HG02642 (cell line): Measurements from ENCODE around the gene RAB3GAP2.
"Not testable (repeated sequence)": the region's sequence is repeated elsewhere in the genome, so short reads cannot be mapped to it uniquely, and the experiment has no call there.

Experiments
- ATAC-seq: cut with Tn5 transposase; IDR thresholded peaks from one replicate; pipeline ENCODE4 v1.9.1; 2021; ENCODE audit warnings: mild to moderate bottlenecking; ENCODE audit not compliant: unreplicated experiment, poor library complexity

The RAB3GAP2 gene

DNA sequence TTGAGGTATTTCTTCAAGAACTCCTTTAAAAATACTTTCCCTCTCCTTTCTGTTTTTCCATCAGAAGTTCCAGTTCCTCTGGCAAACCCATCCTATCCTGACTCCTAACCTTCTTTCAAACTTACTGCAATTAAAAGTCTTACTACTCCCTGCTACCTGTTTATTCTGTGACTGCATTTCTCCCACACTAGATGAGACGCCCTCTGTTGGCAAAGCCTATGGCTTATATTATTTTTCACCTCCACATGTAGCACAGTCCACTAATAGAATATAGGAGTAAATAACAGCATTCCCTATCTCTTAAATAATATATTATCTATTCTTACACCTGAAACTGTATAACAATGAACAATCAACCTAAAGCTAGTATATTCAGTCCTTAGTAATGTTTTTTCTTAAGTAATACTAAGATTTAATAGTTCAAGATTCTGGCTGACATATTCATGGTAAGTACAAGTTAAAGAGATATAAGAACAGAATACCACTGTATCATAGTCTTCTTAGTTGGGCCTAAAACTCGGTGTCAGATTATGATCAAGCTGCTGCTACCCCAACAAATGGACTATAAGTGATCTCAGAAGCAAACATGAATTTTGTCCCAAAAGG is 54.8 kb downstream of the RAB3GAP2 start:
- ATAC-seq = no peak

DNA sequence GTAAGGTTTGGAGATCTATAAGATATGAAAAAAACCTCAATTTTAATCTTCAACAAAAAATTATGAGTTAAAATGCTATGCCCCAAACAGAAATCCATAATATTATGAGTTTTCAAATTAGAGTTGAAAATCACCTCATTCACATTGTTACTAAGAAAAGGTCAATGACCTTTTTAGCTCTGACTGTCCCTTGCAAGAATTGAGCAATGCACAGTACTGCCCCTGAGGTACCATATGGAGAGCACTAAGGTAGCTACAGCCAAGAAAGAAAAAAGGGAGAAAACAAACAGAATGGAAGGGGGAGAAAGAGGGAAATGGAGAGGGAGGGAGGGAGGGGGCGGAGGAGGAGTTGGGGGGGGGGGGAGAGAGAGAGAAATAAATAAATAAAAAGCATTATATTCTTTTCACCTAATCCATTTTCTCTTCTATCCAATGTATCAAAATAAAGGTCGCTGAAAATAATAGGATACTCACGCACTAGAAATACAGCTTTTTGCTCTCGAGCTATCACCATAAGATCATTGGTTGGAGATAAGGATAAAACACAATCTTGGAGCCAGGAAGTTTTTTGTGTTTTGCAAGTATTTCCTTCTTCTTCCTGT is 58.8 kb downstream of the RAB3GAP2 start:
- ATAC-seq = no peak

DNA sequence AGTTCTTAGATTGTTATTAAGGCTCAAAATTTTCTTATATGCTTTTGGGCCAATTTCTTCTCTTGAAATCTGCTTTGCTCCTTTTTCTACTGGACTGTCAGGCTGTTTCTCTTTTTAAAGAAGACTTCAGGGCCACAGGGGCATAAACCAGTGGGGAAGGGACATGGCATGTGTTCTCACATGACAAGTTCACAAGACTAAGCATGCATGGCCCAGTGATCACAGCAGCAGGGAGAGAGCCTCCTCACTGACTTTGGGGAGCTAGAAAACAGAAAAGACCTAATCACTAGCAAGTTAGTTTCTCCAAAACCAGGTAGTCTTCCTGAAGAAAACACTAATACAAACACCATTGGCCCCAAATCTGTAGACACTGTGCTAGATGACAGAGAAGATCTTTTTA is 64.8 kb downstream of the RAB3GAP2 start:
- no peak for ATAC-seq

DNA sequence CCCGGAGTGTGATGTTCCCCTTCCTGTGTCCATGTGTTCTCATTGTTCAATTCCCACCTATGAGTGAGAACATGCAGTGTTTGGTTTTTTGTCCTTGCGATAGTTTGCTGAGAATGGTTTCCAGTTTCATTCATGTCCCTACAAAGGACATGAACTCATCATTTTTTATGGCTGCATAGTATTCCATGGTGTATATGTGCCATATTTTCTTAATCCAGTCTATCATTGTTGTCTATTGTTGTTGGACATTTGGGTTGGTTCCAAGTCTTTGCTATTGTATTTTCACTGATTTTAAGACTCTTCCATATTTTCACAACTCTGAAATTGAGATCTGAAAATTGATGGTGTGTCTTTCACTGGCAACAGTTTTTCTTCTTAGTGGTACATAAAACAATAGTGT is 67.5 kb downstream of the RAB3GAP2 start:
- not testable (repeated sequence) for ATAC-seq

DNA sequence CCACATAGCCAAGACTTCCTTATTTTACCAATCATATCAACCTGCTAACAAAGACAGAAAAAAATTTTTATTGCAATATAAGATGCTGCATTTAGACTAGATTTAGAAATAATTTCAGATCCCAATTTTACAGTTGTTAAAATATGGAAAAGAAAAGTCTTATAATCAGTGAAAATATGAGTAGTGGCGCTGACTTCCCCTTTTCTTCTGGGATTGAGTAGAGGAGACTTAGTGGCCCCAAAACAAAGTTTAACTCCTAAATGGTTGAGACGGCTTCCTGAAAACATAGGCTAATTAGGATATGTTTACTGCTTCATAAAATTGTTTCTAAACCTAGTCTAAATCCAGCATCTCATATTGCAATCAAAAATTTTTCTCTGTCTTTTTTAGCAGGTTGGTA is 68.4 kb downstream of the RAB3GAP2 start:
- no peak for ATAC-seq

DNA sequence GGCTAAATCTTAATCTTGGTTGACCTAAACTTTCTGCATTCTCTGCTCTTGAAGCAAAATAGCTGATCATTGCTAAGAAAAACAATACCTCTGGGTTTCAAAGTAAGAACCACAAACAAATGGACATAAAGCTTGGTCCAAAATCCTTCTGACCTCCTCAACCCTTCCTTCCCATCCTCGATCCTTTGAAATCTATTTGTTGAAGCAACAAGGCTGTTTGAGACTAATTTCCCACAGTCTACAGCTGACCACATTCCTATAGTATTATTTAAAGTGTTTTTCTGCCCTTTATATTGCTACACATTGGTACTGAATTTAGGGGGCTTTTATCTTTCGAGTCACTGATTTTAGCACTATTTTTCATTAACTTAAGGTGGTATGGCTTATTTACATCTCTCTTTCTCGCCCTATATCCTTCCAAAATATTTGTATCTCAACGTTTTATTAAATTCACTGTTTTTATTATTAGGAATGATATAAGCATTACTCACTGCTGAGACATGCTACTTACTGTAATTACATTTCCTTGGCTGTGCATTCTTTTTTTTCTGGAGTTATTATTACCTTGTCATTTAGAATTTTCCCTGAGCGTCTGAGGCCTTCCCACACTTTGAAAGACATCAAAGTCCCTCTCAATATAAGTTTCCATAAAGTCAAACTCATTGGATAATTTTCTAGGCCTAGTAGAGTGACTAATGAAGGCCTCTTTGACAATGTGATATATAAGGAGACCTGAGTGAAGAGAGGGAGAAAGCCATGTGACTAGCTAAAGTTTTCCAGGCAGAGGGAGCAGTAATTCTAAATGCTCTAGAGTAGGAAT is 73.9 kb downstream of the RAB3GAP2 start:
- no peak for ATAC-seq

DNA sequence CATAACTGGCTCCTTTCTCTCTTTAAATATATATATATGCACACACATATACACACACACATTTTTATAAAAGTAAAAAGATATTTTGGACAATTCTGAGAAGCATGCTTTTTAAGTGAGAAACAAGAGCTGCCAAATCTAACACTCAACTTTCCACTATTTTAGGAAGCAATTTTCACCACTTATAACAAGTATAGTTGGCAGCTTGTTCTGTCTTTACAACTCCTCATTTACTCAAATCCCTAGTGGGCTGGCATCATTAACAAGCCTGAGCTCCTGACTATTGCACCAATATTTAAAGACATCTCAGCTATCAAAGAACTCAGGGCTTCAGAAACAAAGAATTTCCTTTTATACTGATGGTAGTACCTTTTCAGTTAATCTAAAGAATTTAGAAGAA is 76.6 kb downstream of the RAB3GAP2 start:
- no peak for ATAC-seq

DNA sequence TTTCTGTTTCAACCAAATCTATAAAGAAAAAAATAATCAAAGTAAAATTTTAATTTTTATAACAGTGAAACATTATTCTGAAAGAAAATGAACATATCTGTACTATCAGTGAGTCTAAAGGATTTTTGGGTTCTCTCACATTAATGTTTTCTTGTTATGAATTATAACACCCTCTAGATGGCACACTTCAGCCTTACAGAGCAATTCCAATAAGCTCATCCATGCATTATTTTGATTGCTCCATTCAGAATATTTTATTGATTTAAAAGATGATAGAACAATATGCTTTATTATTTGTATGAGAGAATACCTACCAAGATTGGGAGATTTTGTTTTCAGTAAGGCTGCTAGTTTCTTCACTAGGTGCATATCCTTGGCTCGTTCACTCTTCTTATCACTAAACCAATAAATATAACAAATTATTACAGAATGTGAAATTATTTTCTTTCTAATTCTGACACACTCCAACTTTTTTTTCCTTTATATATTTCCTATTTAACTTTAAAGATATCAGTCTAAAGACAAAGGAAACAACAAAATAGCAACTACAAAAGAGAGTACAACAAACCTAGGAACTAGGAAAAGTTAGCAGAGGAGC is 82.4 kb downstream of the RAB3GAP2 start:
- ATAC-seq = no peak

DNA sequence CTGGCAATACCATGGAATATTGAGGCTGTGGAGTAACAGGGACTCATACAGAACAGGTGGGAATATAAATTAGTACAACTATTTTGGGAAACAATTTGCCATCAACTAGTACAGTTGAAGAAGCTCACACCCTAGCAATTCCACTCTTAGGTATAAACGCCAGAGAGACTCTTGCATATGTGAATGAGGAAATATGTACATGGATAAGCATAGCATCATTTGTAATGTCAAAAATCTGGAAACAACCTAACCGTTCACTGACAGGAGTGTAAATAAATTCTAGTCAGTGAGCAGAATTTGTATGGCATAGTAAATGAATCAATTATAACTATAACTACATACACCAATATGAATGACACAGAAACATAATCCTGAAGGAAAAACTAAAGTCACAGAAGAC is 83.7 kb downstream of the RAB3GAP2 start:
- no peak for ATAC-seq

DNA sequence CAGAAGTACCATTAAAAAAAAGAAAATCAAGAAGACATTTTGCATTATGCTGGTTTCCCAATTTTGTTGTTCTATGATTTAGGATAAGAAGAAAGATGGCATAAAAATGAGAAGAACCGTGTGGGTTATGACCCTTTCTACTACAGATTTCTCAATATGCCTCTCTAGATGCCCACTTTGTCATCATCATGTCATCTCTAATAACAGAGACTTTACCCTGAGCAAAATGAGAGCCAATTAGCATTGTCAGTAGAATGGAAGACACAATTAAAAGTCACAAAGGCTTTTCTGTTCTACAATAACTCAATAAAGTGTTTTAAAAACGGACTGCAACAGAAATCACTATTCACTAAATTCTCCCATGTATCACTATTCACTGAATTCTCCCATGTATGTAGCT is 85.5 kb downstream of the RAB3GAP2 start:
- ATAC-seq = no peak

DNA sequence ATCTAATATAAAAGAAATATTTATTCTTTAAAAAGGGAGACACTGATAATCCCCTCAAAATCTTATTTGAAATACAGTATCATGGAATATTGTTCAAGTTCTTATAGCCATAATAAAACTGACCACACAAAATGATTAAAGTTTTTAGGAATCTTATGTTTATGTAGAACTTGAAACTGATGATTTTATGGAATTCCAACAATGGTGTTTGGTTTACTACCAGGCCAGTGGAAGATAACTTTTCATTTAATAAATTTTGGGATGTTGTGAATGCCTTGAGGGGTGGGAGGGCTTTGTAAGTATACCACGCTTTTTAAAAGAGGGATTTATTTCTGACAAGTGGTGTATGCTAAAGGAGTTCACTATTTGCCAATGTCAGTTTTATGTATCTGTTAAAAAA is 87.7 kb downstream of the RAB3GAP2 start:
- ATAC-seq = no peak

DNA sequence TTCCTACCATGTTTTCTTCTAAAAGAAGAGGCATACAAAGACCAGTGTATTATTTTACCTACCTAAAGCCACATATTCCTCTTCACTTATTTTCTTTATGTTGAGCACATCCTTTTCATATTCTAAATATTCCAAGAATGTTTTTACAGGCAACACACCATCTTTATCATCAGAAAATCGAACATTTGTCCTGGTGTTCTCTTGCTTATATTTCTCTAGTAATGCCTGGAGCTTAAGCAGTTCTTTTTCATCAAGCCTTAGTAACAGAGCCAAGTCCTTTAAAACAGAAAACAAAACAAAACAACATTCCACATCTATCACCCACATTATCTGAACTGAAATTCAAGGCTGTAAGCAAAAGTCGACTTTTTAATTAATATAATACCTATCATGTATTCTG is 89.6 kb downstream of the RAB3GAP2 start:
- ATAC-seq = no peak

DNA sequence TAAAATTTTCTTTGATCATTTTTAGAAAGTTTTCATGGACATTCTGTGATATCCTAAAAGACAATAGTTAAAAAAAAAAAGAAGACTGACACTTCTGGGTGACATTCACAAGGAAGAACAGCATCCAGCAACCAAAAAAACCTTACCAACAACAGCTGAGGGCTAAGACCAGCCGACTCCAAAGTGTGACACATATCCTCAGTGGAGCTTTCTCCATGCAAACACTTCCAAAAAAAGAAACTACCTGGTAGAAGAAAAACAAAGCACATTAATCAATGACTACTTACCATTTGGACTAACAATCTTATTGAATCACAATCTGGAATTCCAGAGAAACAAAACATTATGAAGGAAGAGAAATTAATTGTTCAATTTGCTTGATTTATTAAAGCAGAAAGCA is 90.1 kb downstream of the RAB3GAP2 start:
- ATAC-seq = no peak

DNA sequence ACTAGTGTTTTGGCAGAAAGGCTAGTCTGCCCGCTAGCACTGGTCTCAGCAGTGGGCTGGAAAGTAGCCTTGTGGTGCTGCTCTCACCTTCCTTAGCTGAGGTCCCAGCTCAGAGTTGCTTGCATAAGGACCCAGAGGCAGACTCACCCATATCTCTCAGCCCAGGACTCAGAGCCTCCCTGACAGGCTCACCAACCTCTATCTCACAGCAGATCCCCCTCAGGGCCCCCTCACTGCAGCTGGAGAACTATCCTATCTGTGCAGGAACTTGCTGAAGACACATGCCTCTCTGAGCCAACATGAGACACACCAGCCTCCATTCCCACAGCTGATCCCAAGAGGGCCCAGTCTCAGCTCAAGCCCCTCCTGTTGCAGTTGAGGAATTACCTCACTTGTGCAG is 95.7 kb downstream of the RAB3GAP2 start:
- ATAC-seq = no peak

DNA sequence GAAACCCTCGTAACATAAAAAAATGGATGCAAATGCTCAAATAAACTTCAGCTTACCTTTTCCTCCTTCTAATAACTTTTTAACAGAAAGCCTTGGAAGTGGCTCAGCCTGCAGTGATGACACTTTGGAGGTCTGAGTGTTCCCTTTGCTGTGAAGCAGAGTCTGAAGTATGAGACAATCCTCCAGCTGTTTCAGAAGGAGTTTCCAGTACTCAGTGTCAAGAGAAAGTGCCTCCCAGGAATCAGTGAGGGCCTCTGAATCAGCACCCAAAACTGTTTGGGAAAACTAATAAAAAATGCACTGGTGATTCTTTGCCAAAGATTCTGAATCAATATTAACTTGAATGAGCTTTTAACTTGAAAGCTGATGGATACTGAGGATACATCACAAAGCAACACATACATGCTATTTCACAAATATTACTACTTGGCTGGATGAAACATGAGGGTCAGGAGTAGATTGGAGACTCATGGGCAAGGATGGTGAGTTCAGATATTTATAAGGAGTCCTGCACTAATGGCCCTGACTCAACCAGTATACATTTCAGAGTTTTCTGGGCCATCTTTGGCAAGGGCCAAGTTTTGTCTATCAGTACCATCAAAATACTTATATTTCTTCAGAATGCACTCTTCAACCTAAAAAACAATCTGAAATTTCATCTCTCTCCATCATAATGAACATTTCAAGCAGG is 101.3 kb downstream of the RAB3GAP2 start:
- no peak for ATAC-seq

DNA sequence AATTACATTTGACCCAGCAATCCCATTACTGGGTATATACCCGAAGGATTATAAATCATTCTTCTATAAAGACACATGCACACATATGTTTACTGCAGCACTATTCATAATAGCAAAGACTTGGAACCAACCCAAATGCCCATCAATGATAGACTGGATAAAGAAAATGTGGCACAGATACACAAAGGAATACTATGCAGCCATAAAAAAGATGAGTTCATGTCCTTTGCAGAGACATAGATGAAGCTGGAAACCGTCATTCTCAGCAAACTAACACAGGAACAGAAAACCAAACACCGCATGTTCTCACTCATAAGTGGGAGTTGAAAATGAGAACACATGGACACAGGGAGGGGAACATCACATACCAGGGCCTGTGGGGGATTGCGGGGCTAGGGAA is 102.4 kb downstream of the RAB3GAP2 start:
- not testable (repeated sequence) for ATAC-seq

DNA sequence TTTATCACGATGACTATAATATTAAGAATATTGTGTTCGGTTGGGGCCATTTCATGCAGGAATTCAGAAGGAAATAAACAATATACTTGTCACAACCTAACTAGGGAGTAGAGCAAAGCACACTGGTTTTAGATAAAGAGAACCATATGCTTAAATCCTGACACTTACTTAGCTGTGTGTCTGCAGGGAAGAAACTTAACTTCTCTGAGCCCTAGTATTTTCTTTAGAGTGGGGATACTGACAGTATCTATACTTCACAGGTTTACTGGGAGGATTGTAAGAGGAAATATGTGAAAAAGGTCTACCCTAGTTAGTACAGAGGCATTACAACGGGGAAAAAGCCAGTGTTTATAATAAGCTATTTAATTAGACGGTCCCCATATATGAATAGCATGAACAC is 105.4 kb downstream of the RAB3GAP2 start:
- ATAC-seq = no peak

DNA sequence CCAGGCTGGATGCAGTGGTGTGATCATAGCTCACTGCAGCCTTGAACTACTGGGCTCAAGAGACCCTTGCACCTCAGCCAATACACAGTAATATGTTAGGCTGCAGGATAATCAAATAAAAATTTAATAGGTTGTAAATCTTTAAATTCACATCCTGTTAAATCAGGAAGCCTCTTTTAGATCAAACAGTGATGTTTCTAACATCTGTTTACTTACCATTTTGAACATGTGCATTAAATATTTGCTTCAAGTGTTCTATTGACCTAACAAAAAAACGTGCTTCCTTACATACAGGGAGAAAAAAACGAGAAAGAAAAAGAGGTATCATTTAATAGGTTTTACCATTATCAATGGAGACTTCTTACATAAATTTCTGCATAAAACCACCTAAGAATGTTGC is 107.7 kb downstream of the RAB3GAP2 start:
- no peak for ATAC-seq

DNA sequence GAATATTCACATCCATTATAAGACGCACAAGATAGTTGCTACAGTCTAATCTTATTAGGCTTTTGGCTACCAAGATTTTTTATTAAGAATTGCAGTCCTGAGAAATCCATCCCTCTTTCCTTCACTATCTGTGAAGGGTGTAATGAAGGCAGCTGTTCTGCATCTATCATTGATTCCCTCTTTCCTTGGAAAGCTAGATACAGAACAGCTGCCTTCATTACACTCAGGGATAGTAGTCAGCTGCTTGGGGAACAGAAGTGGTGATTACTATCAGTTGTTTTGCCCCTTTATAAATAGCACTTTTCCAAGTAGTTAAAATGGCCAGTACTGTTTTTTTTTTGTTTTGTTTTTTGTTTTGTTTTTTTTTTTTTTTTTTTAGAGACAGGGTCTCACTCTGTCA is 108.1 kb downstream of the RAB3GAP2 start:
- no peak for ATAC-seq

DNA sequence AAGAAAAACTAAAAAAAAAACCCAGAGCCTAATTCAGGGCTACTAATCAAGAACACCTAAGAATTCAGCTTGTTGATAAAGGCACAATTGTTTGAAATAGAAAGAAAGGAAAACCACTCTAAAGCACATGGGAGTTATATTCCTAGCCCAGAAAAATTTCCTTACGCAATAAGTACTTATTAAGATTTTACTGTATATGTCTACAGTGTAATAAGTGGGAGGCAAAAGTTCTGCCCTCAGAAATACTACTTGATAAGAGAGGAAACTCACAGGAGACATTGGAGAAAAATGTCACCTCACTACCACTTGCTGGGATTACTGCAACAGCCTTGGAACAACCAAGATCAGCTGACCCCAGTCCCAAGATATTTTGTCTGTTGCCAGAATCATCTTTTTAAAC is 112.2 kb downstream of the RAB3GAP2 start:
- ATAC-seq = no peak

DNA sequence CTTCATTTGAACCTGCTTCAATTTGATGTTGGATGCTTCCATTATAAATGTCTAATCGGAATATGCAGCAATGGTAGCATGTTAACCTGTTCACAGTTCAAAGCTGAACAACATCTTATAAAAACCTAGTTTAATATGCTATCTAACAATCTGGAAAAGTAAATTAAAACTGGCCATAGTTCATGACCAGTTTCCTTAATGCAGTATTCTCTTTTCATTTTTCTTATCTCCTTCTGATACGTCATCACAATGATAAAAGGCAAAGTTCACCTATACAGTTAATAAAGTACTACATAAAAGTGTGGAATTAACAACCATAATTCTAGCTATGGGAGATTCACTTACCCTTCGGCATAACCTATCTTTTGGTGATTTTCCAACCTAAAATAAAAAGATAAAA is 113.2 kb downstream of the RAB3GAP2 start:
- ATAC-seq = no peak
